HEK293 (cell line): ENCODE data around the gene ZNF423.

ENCODE experiments used
- CTCF ChIA-PET: fragments of 350-600 bp; formaldehyde crosslinking; extraction: SDS; loops from one replicate; lab custom pipeline; 2021; ENCODE audit warnings: antibody characterized with exemption; lab: Yijun Ruan, JAX
- POLR2A ChIA-PET: fragments of 300-600 bp; formaldehyde crosslinking; extraction: SDS; loops from one replicate; lab custom pipeline; 2020; ENCODE audit warnings: antibody characterized with exemption, inconsistent platforms; lab: Yijun Ruan, JAX
- H3K27ac ChIP-seq: fragments of 200-500 bp; sonication (Bioruptor generic); 2 replicates; pipeline ENCODE4 v1.5.1; 2014; ENCODE audit warnings: low read depth, low read length, control low read depth, inconsistent platforms; ENCODE audit errors: extremely low read depth
- H3K36me3 ChIP-seq, 2 experiments: fragments of 200-500 bp in 1 of 2; sonication (Bioruptor generic) in 1 of 2; 1 replicate in 1 of 2; 2 replicates in 1 of 2; pipeline ENCODE4 v1.5.1; 2014 to 2017; ENCODE audit warnings: inconsistent platforms in 2 of 2, low read length in 2 of 2; ENCODE audit not compliant: control insufficient read depth in 2 of 2, insufficient read depth in 1 of 2
- H3K4me1 ChIP-seq: fragments of 200-500 bp; sonication (Bioruptor generic); 2 replicates; pipeline ENCODE4 v1.5.1; 2014; ENCODE audit warnings: mild to moderate bottlenecking, low read length, inconsistent platforms; ENCODE audit not compliant: control insufficient read depth, insufficient read depth
- H3K4me3 ChIP-seq: 2 replicates; pipeline ENCODE4 v1.5.1; 2011; ENCODE audit warnings: low read depth, mild to moderate bottlenecking, control low read depth, low read length, moderate library complexity
- H3K9me3 ChIP-seq: fragments of 200-500 bp; sonication (Bioruptor generic); 2 replicates; pipeline ENCODE4 v1.5.1; 2014; ENCODE audit warnings: low read depth, low read length, inconsistent platforms; ENCODE audit not compliant: control insufficient read depth, insufficient read depth
- BCL6B ChIP-seq: fragments of 450-650 bp; formaldehyde crosslinking; IDR thresholded peaks from 2 replicates; pipeline ENCODE4 v1.5.1; 2017; ENCODE audit warnings: missing biosample characterization, missing genetic modification characterization
- GFI1B ChIP-seq: fragments of 450-650 bp; formaldehyde crosslinking; IDR thresholded peaks from 2 replicates; pipeline ENCODE4 v1.5.1; 2016; ENCODE audit warnings: missing biosample characterization, missing genetic modification characterization
- KLF1 ChIP-seq: fragments of 450-650 bp; formaldehyde crosslinking; IDR thresholded peaks from 2 replicates; pipeline ENCODE4 v1.5.1; 2016; ENCODE audit warnings: missing biosample characterization, missing genetic modification characterization
- KLF7 ChIP-seq: fragments of 450-650 bp; formaldehyde crosslinking; IDR thresholded peaks from 2 replicates; pipeline ENCODE4 v1.5.1; 2016; ENCODE audit warnings: missing biosample characterization, missing genetic modification characterization, borderline replicate concordance
- ZBTB11 ChIP-seq: fragments of 450-650 bp; formaldehyde crosslinking; conservative IDR thresholded peaks from 2 replicates; pipeline ENCODE4 v1.5.1; 2016; ENCODE audit warnings: low read depth, missing biosample characterization, missing genetic modification characterization
- ZNF114 ChIP-seq: fragments of 450-650 bp; formaldehyde crosslinking; IDR thresholded peaks from 2 replicates; pipeline ENCODE4 v1.5.0; 2017; ENCODE audit warnings: missing biosample characterization, missing genetic modification characterization
- ZNF121 ChIP-seq: fragments of 450-650 bp; formaldehyde crosslinking; IDR thresholded peaks from 2 replicates; pipeline ENCODE4 v1.5.1; 2016; ENCODE audit warnings: missing biosample characterization, missing genetic modification characterization
- ZNF174 ChIP-seq: fragments of 450-650 bp; formaldehyde crosslinking; IDR thresholded peaks from 2 replicates; pipeline ENCODE4 v1.5.0; 2017; ENCODE audit warnings: missing biosample characterization, mild to moderate bottlenecking, missing genetic modification characterization
- ZNF2 ChIP-seq: fragments of 450-650 bp; formaldehyde crosslinking; IDR thresholded peaks from 2 replicates; pipeline ENCODE4 v1.5.1; 2016; ENCODE audit warnings: missing biosample characterization, missing genetic modification characterization
- ZNF239 ChIP-seq: fragments of 450-650 bp; formaldehyde crosslinking; IDR thresholded peaks from 2 replicates; pipeline ENCODE4 v1.5.1; 2016; ENCODE audit warnings: missing biosample characterization, missing genetic modification characterization
- ZNF335 ChIP-seq: fragments of 450-650 bp; formaldehyde crosslinking; conservative IDR thresholded peaks from 2 replicates; pipeline ENCODE4 v1.5.1; 2016; ENCODE audit warnings: missing biosample characterization, missing genetic modification characterization
- ZNF354C ChIP-seq: fragments of 450-650 bp; formaldehyde crosslinking; IDR thresholded peaks from 2 replicates; pipeline ENCODE4 v1.5.1; 2016; ENCODE audit warnings: missing biosample characterization, missing genetic modification characterization, low read depth, borderline replicate concordance
- ZNF433 ChIP-seq: fragments of 450-650 bp; formaldehyde crosslinking; IDR thresholded peaks from 2 replicates; pipeline ENCODE4 v1.5.1; 2016; ENCODE audit warnings: missing biosample characterization, missing genetic modification characterization, low read depth
- ZNF488 ChIP-seq: fragments of 450-650 bp; formaldehyde crosslinking; IDR thresholded peaks from 2 replicates; pipeline ENCODE4 v1.5.1; 2016; ENCODE audit warnings: missing biosample characterization, missing genetic modification characterization
- ZNF529 ChIP-seq: fragments of 450-650 bp; formaldehyde crosslinking; IDR thresholded peaks from 2 replicates; pipeline ENCODE4 v1.5.1; 2017; ENCODE audit warnings: missing genetic modification characterization, missing biosample characterization; ENCODE audit not compliant: insufficient replicate concordance
- ZNF571 ChIP-seq: fragments of 450-650 bp; formaldehyde crosslinking; IDR thresholded peaks from 2 replicates; pipeline ENCODE4 v1.5.0; 2017; ENCODE audit warnings: missing biosample characterization, missing genetic modification characterization
- ZNF585B ChIP-seq: fragments of 450-650 bp; formaldehyde crosslinking; IDR thresholded peaks from 2 replicates; pipeline ENCODE4 v1.5.1; 2016; ENCODE audit warnings: missing biosample characterization, missing genetic modification characterization
- ZNF623 ChIP-seq: fragments of 450-650 bp; formaldehyde crosslinking; IDR thresholded peaks from 2 replicates; pipeline ENCODE4 v1.5.1; 2016; ENCODE audit warnings: missing biosample characterization, missing genetic modification characterization
- ZNF629 ChIP-seq: fragments of 450-650 bp; formaldehyde crosslinking; IDR thresholded peaks from 2 replicates; pipeline ENCODE4 v1.5.1; 2017; ENCODE audit warnings: missing biosample characterization, missing genetic modification characterization
- ZNF843 ChIP-seq: fragments of 450-650 bp; formaldehyde crosslinking; IDR thresholded peaks from 2 replicates; pipeline ENCODE4 v1.5.1; 2016; ENCODE audit warnings: missing biosample characterization, missing genetic modification characterization

ZNF423 gene

GRCh38 chr16:49688036-49688697 is 167.7 kb downstream of the ZNF423 start:
- no peaks in the 10 kb centered on the region for H3K4me1 ChIP-seq
- H3K27ac ChIP-seq: no peak overlapping the region
- no peak overlapping the region for H3K4me3 ChIP-seq
- ChIA-PET CTCF (interaction anchor here (0.7 kb wide), 1 partner anchor 180 kb away, joined by 3 read pairs; no protein-coding TSS in a partner anchor), POLR2A (no interaction called here)
- no peaks in the 10 kb centered on the region for H3K36me3 ChIP-seq
- H3K9me3 ChIP-seq: no peaks in the 10 kb centered on the region
- no peak for TF ChIP-seq GFI1B
- no peak for TF ChIP-seq ZNF121 (tag by site-specific recombination)
- no peak for TF ChIP-seq ZNF585B
- TF ChIP-seq ZNF488 (tag by site-specific recombination): no peak
- no peak for TF ChIP-seq ZNF114
- TF ChIP-seq KLF7 (tag by site-specific recombination): no peak
- no peak for TF ChIP-seq KLF1
- TF ChIP-seq ZNF629 (tag by site-specific recombination): no peak
- TF ChIP-seq ZNF239 (tag by site-specific recombination): no peak
- TF ChIP-seq ZNF174 (tag by site-specific recombination): no peak
- TF ChIP-seq ZNF623 (tag by site-specific recombination): no peak
- TF ChIP-seq ZNF354C (tag by site-specific recombination): no peak
- no peak for TF ChIP-seq ZNF571
- TF ChIP-seq ZNF335 (tag by site-specific recombination): no peak
- TF ChIP-seq, all 188 proteins: peak for 0

GRCh38 chr16:49687476-49688002 is 168.4 kb downstream of the ZNF423 start:
- H3K4me3 ChIP-seq: no peak overlapping the region
- no peaks in the 10 kb centered on the region for H3K4me1 ChIP-seq
- POLR2A ChIA-PET: no interaction called here
- CTCF ChIA-PET: interaction anchor here (0.7 kb wide), 1 partner anchor 181 kb away, joined by 3 read pairs; no protein-coding TSS in a partner anchor
- TF ChIP-seq ZNF529 (tag by site-specific recombination) (no peak), ZNF433 (tag by site-specific recombination) (no peak), ZNF843 (tag by site-specific recombination) (no peak), ZNF2 (tag by site-specific recombination) (no peak), ZBTB11 (tag by site-specific recombination) (no peak), BCL6B (no peak)
- TF ChIP-seq, all 188 proteins: peak for 0
- Histone ChIP-seq H3K36me3 (no peaks in the 10 kb centered on the region), H3K9me3 (no peaks in the 10 kb centered on the region), H3K27ac (no peak overlapping the region)
